Measurements from ENCODE around the gene RIMBP2.

The RIMBP2 gene

DNA sequence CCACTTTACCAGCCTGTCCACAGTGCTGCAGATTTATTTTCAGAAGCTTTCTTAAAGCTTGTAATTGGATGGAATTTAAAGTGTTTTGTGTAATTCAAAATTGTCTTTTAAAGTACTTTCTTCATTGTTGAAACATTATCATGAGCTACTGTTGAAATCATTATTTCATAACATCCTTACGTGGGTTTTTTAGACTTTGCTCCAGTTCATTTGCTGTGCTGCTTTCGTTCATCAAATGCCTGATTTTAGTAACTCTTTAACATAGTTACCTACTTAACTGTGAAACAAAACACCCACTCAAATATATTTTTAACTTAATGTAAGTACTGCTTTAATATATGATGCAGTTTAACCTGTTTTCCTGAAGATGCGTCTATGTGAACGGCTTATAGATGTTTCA is 330.9 kb downstream of the RIMBP2 start:
- FAIRE-seq = no peak

DNA sequence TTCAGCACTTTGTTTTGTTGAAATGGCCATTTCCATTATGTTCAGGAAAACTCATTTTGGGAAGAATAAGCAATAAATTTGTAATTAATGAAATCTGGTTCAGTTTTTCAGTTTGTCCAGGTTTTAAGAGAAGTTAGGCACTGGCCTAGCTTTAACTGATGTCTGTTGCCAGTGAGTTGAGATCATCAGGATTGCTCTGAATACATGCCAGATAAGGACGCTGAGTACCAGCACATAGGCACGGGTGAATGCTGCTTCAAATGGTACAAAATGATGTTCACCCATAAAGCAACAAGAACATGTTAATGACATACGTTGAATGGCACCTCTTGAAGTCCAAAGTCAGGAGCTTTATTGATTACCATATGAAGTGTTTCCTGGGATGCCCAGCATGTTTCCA is 331.9 kb downstream of the RIMBP2 start:
- FAIRE-seq = no peak

DNA sequence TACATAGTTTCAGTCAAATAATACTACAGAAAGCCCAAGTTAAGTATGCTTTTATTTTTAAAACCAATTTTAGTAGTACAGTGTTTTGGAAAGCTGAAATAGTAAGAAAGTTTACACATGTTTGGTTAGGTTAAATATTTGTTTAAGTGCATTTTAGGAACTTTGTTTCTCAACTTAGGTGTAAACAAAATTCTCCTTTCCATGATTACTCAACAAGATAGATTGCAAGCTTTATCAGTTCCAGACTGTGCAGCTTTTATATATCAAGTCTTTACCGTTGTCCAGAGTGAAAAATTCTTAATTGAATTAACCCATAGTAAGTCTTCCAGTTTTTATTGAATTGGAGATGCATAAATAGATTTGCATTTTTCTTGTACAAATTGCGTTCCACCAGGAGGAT is 333.3 kb downstream of the RIMBP2 start:
- no peak for FAIRE-seq

DNA sequence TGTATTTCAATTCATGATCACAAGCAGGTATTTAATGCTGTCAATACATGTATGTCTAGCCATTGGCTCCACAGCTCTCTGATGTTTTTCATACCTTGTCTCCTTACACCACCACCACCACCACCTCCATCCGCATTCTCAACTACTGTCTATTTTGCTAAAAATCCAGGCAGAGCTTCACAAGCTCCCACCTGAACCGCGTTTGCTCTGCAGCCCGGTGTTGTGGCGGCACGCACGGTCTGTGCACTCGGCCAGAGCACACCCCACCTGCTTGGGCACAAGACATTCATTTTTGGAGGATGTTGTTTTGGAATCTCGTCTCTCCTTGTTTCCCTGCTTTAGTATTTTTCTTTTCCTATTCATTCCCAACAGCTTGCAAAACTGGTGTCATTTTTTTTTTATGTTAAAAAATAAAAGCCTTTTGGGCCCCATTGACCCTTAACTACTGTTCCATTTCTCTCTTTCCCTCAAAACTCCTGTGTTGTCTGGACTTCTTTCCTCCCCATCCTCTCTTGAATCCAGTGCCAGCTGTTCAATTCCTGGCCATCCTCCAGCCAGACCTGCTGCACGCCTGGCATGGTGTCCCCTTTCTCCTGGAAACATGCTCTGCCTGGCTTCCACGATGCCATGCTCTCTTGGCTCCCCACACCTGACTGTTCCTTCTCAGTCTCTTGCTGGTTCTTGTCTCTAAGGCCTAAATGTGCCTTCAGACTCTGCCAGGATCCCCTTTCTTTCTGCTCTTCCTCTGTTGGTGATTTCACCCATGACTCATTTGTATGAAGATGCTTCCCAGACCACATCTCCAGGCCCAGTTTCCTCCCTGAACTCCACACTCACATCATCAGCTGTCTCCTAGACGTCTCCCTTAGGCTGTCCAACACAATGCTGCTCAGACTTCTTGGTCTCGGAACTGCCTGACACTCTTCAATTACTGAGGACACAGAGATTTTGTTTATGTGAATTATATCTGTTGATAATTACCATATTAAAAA is 340.5 kb downstream of the RIMBP2 start:
- no peak for FAIRE-seq

DNA sequence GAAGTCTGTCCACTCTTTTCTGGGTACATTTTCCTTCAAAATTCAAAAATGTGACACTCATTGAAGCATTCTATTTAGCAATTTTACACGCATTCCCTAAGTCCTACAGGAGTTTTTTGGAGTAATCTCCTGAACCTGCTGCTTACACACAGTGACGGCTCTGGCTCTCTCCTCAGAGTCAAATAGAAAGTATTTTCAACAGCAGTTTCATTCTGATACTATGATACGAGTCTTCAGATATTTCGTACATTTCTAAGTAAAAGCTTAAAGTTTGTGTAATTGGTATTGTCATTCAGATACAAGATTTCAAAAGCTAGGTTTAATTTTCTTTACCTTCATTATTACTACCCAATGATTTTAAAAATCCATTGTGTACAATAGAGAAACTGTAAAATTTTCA is 342.0 kb downstream of the RIMBP2 start:
- FAIRE-seq = no peak

DNA sequence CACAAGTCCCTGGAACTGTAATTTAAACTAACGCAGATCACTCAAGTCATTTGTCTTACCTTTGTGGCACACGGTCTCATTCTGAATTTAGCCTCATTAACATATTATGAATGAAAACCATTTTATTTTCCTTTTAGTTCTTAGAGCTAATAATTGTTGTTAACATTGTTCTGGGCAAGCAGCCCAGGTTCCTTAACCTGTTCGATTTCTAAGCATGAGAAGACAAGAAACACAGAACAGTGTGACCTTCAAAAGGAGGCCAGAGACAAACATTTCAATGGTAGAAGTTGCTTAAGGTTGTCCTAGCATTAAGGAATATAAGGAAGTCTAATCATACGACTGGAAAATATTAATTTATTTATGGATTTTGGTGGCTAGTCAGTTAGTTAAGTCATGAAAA is 343.2 kb downstream of the RIMBP2 start:
- FAIRE-seq = no peak

DNA sequence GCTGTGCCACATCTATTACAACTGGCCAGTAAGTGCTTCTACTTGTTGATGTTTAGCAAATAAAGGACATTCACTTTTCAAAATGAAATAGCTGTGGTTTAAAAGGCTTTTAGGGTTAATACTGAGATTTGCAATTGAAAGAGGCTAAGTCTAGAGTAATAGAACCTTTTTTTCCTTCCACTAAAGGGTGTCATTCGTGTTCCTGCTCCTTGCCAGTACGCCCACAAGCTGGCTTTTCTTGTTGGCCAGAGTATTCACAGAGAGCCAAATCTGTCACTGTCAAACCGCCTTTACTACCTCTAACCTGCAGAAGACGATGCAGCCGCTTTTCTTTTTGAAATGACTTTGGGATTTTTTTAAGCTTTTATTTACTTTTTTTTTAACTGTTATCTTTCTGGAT is 344.8 kb downstream of the RIMBP2 start:
- no peak for FAIRE-seq

DNA sequence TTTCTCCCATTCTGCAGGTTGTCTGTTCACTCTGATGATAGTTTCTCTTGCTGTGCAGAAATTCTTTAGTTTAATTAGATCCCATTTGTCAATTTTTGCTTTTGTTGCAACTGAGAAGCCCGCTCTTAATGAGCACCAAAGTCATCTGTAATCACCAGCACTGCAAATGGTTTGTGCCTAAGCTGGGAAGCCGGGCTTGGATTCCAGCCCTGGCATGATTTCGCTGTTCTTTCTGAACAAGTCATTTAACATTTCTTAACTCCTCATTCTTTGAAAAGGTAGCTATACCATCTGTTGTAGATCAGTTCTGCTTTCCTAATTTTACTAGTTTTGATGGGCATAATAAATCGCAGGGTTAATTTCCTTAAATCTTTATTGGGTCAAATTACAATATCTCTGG is 346.3 kb downstream of the RIMBP2 start:
- no peak for FAIRE-seq

DNA sequence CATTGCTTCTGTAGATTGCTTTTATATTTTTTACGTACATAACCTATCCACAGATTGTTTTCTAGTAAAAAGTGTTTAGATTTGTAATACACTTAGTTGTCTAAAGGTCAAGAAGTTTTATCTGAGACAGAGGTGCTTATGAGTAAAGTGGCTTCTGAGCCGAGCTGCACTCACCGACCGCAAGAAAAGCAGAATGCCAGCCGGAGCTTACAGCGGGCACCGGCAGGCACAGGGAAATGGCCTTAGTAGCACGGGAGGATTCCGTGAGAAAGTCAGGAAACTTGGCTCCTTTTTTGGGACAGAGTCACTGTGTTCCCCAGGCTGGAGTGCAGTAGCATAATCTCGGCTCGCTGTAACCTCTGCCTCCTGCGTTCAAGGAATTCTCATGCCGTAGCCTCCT is 348.6 kb downstream of the RIMBP2 start:
- FAIRE-seq = no peak

DNA sequence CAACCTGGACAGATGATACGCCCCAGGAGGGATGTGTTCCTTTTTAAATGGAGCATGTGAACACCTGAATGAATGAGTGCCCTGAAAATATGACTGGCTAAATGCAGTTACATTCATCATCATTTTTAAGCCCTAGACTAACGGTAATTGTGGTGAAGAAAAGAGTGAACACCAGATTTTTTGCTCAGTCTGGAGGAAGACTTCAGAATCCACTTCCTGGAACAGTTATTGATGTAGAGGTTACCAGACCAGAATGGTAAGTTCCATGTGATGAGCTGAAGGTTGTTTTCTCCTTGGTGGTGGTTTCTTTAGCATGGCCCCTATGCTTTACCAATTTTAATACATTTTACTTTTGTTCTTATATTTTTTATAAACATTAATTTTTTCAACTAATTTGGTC is 349.1 kb downstream of the RIMBP2 start:
- FAIRE-seq = no peak

DNA sequence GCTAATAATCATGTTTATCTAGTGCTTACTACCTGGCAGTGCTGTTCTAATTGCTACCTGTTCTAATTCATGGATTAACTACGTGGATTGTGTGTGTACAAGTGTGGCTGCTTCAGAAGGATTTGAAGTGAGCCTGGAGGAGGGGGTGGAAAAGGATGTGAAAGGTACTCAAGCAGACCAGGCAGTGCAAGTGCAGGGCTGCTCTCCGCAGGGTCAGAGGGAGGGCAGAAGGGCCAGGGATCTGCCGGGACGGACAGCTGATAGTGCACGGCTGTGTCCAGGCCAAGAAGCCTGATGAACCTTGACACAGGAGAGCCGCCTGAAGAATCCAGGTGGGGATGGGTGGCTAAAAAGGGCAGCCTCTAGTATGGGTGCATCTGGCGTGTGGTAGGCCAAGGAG is 349.9 kb downstream of the RIMBP2 start:
- no peak for FAIRE-seq

DNA sequence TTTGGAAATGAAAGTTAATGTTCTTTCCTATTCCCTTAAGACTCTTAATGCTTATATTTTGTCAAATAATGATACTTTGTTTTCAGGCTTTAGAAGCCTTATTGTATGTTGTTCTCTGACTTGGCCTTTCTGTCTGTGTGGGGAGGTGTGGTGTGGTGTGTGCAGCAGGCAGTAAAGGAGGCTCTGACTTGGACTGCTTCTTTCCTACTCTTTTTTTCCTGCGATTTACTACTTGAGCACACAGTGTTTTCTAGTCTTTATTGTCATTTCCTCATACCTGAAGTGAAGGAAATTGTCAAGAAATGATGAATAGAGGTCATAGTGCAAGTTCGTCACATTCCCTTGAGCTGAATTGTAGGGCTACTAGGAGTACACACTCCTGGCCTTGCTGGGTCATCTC is 351.5 kb downstream of the RIMBP2 start:
- FAIRE-seq = no peak

DNA sequence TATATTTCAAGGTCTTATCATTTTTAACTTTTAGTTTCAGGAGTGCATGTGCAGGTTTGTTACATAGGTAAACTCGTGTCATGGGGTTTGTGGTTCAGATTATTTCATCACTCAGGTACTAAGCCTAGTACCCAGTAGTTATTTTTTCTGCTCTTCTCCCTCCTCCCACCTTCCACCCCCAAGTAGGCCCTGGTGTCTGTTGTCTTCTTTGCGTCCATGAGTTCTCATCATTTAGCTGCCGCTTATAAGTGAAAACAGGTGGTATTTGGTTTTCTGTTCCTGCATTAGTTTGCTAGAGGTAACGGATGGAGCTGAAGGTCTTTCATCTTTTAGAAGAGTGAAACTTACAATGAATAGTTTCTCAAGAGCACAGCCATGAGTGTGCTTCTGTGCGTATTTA is 354.0 kb downstream of the RIMBP2 start:
- no peak for FAIRE-seq

DNA sequence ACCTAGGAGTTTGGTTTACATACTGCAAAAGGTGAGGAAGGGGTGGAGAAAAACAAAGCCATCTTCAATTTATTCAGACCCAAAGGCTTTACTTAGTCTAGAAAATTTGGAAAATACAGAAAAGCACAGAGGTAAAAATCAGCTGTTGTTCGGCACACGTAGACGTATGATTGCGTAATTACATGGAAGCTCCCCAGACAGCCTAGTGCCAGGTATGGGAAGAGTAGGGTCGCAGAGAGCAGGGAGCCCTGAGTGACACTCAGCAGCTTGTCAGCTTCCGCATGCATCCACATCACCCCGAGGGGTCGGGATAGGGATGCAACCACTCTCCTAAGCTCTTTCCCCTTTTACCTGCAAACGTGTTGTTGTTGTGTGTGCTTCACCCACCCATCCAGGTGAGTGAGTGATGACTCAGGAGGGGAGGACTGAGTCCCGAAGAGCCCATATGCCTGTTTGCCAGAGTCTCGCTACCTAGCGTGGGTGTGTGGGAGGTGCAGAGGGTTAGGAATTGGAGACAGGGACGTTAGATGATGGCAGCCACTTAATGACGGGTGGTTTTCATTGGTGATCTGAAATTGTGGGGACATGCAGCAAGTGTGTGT is 358.3 kb downstream of the RIMBP2 start:
- FAIRE-seq = no peak

DNA sequence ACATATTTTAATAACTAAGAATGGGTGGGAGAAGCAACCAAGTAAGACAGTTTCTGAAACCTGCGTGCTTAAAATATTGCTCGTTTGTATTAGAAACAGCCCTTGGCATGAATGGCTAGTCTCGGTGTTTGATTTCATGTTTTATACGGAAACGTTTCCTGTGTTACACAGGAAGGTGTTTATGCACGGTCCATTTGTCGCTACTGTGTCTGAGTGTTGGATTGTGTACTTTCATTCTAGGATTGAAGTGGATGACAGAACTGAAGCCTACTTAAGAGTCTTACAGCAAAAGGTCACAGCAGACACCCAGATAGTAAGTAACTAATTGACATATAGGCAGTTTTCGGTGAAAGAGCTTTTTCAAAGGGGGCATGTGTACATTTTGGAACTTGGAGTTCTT is 358.9 kb downstream of the RIMBP2 start:
- FAIRE-seq = no peak

DNA sequence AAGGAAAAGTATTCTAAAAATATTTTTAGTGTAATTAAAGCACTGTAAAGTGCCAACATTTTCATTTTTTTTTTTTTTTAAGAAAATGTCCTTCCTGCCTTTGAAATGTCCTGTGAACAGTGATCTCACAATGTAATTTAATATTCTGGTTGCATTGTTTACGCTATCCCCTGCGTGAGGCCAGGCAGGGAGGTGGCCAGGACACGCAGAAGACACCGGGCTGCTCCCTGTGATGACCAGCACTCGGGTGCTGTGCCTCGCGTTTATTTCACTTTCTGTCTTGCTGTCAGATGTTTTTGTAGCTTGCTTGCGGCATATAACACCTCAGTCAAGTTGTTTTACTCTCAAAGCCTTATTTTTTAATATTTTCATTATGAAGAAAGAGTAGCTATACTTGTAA is 359.9 kb downstream of the RIMBP2 start:
- FAIRE-seq = no peak

DNA sequence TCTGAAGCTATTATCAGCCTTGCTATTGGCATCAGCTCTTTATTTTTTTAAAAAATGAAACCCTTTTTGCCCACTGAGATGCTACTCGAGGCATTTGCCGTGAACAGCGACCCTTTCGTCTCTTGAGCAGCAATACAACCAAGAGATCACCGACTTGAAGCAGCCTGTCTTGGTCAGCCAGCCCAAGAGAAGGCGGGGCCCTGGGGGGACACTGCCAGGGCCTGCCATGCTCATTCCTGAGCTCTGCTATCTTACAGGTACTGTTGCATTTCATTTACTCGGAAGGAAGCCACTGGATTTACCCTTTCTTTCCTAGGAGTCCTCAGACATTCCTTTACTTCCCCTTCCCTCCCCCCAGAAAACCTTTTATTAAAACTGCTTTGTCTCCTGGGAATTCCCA is 361.7 kb downstream of the RIMBP2 start:
- no peak for FAIRE-seq

DNA sequence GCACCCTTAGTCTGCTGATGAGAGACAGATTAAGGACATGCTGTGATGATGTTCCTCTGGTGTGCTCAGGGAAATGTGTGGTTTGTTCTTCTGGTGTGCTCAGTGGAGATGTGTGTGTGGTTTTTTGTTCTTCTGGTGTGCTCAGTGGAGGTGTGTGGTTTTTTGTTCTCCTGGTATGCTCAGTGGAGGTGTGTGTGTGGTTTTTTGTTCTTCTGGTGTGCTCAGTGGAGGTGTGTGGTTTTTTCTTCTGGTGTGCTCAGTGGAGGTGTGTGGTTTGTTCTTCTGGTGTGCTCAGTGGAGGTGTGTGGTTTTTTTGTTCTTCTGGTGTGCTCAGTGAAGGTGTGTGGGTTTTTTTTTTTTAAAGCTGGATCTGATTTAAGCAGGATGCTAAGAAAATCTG is 363.0 kb downstream of the RIMBP2 start:
- FAIRE-seq = no peak

DNA sequence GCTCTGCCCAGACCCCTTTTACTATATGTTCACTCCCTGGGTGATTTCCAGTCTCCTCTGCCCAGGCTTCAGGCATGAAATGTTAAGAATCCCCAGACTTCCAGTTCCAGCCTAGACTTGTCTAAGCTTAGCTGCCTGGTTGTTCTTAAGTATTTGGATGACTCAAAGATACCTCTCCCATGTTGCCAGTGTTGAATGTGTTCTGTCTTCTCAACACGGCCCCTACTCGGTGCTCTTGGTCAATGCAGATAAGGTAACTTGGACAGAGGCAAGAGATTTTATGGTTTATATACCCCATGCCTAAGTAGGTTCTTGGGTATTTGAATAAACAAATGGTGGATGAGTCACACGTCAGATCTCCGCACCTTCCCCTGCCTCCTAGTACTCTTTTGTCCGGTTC is 364.8 kb downstream of the RIMBP2 start:
- no peak for FAIRE-seq

DNA sequence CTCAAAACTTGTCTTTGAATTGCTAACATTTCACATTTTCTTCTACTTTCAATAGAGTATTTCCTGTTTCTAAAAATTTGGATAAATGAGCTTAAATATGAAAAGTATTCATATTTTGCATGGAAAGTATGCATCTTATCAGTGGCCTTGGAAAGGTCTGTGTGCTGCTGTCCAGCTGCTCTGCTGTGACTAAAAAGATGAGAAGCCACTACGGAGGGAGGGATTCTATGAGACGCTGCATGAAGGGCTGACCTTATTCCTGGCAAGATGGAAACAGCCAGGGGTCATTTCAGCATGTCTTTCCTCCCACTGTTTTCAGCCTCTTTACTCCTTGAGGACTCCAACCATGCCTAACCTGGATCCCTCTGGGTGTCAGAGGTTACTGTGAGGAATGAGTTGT is 365.4 kb downstream of the RIMBP2 start:
- FAIRE-seq = no peak

DNA sequence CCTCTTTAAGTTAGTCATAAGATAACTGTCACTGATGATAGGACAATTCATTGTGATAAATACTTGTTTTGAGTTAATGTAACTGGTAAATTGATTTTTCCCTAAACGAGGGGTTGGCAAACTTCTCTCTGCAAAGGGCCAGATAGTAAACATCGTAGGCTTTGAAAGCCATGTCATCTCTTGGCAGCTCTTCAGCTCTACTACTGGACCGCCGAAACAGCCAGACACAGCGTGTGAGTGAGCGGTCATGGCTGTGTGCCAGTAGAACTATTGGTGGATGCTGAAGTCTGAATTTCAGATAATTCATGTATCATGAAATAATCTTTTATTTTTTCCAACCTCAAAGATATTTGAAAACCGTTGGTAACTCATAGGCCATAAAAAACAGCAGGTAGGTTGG is 368.5 kb downstream of the RIMBP2 start:
- FAIRE-seq = no peak
